Neural cell (in vitro differentiated cells): Measurements from ENCODE around the gene P3R3URF. TPM values are rescaled to one million over a fixed set of nuclear protein-coding genes. Genes with fewer than 3 reads are reported as not detected.

Experiments used
- H2AFZ ChIP-seq: fragments of 200-600, 300-800 bp; sonication (generic), shearing (Covaris generic); 2 replicates; pipeline ENCODE4 v1.6.0; 2014; ENCODE audit warnings: low read depth, mild to moderate bottlenecking, antibody characterized with exemption, low read length, moderate library complexity
- H3F3A ChIP-seq: fragments of 200-600 bp; shearing (Covaris generic); 2 replicates; pipeline ENCODE4 v1.6.1; 2016; ENCODE audit warnings: mild to moderate bottlenecking, moderate library complexity, mixed read lengths, antibody characterized with exemption, low read length; ENCODE audit not compliant: insufficient read depth, poor library complexity, severe bottlenecking
- H3K27ac ChIP-seq: fragments of 200-600, 300-800 bp; sonication (generic), shearing (Covaris generic); 2 replicates; pipeline ENCODE4 v1.5.1; 2014; ENCODE audit warnings: mild to moderate bottlenecking, low read length, moderate library complexity
- H3K27me3 ChIP-seq: fragments of 300-800, 200-600 bp; sonication (generic), shearing (Covaris generic); 2 replicates; pipeline ENCODE4 v1.6.0; 2014; ENCODE audit warnings: mild to moderate bottlenecking, low read depth, low read length, moderate library complexity; ENCODE audit not compliant: insufficient read depth
- H3K36me3 ChIP-seq: fragments of 300-800, 200-600 bp; sonication (generic), shearing (Covaris generic); 2 replicates; pipeline ENCODE4 v1.5.1; 2014; ENCODE audit warnings: mild to moderate bottlenecking, antibody characterized with exemption, low read length, moderate library complexity; ENCODE audit not compliant: insufficient read depth
- H3K4me2 ChIP-seq: fragments of 300-800, 200-600 bp; sonication (generic), shearing (Covaris generic); 2 replicates; pipeline ENCODE4 v1.6.0; 2014; ENCODE audit warnings: mild to moderate bottlenecking, low read length
- H3K4me3 ChIP-seq: fragments of 300-800, 200-600 bp; sonication (generic), shearing (Covaris generic); 2 replicates; pipeline ENCODE4 v1.5.1; 2014; ENCODE audit warnings: mild to moderate bottlenecking, low read length, moderate library complexity
- H3K79me2 ChIP-seq: fragments of 200-600 bp; shearing (Covaris generic); replicated peaks from 2 replicates; pipeline ENCODE4 v1.6.0; 2014; ENCODE audit warnings: mild to moderate bottlenecking, low read length, moderate library complexity; ENCODE audit not compliant: insufficient read depth
- H3K9ac ChIP-seq: fragments of 300-800, 200-600 bp; sonication (generic), shearing (Covaris generic); 2 replicates; pipeline ENCODE4 v1.6.1; 2016; ENCODE audit warnings: mild to moderate bottlenecking, low read length, mixed read lengths
- H3K9me2 ChIP-seq: fragments of 200-600 bp; shearing (Covaris generic); 2 replicates; pipeline ENCODE4 v1.6.1; 2016; ENCODE audit warnings: mild to moderate bottlenecking, low read length, mixed read lengths; ENCODE audit not compliant: insufficient read depth
- H3K9me3 ChIP-seq: fragments of 200-600, 300-800 bp; sonication (generic), shearing (Covaris generic); 2 replicates; pipeline ENCODE4 v1.6.1; 2016; ENCODE audit warnings: mild to moderate bottlenecking, mixed run types, low read length, moderate library complexity, mixed read lengths
- H4K20me1 ChIP-seq: fragments of 200-600 bp; shearing (Covaris generic); 2 replicates; pipeline ENCODE4 v1.6.1; 2016; ENCODE audit warnings: mild to moderate bottlenecking, mixed run types; ENCODE audit not compliant: insufficient read depth
- EP300 ChIP-seq: fragments of 450-650 bp; conservative IDR thresholded peaks from 2 replicates; pipeline ENCODE4 v1.6.1; 2014; ENCODE audit warnings: antibody characterized with exemption, mild to moderate bottlenecking, moderate library complexity; ENCODE audit not compliant: poor library complexity, severe bottlenecking
- EZH2 ChIP-seq: fragments of 200-600, 300-800 bp; shearing (Covaris generic), sonication (generic); IDR thresholded peaks from 2 replicates; pipeline ENCODE4 v1.6.1; 2014; ENCODE audit warnings: antibody characterized with exemption, low read length, borderline replicate concordance, mild to moderate bottlenecking; ENCODE audit not compliant: insufficient read depth, poor library complexity, severe bottlenecking
- MXI1 ChIP-seq: fragments of 450-650 bp; conservative IDR thresholded peaks from 2 replicates; pipeline ENCODE4 v1.6.1; 2014; ENCODE audit warnings: antibody characterized with exemption, mild to moderate bottlenecking; ENCODE audit not compliant: poor library complexity, severe bottlenecking
- POLR2AphosphoS5 ChIP-seq: IDR thresholded peaks from 2 replicates; pipeline ENCODE4 v1.6.1; 2012
- RAD21 ChIP-seq: fragments of 450-650 bp; conservative IDR thresholded peaks from 2 replicates; pipeline ENCODE4 v1.6.1; 2014; ENCODE audit warnings: antibody characterized with exemption, mild to moderate bottlenecking, moderate library complexity
- SMC3 ChIP-seq: fragments of 450-650 bp; conservative IDR thresholded peaks from 2 replicates; pipeline ENCODE4 v1.6.1; 2014; ENCODE audit warnings: antibody characterized with exemption, mild to moderate bottlenecking, moderate library complexity; ENCODE audit not compliant: poor library complexity
- TAF1 ChIP-seq: IDR thresholded peaks from 2 replicates; pipeline ENCODE4 v1.6.1; 2012; ENCODE audit warnings: low read depth
- polyA plus RNA-seq: library from polyadenylated mRNA; depleted of rRNA; stranded (reverse); fragments of >200 nt; gene quantifications from 2 replicates; pipeline ENCODE4 v1.2.3, GENCODE V29; 2014
- TF ChIP-seq, protein P1 (sequence below): IDR thresholded peaks from 2 replicates; pipeline ENCODE4 v1.6.1; 2012; ENCODE audit warnings: borderline replicate concordance
- TF ChIP-seq, protein P2 (sequence below): fragments of 450-650 bp; IDR thresholded peaks from 2 replicates; pipeline ENCODE4 v1.5.1; 2014; ENCODE audit warnings: antibody characterized with exemption, mild to moderate bottlenecking, moderate library complexity; ENCODE audit not compliant: poor library complexity, severe bottlenecking

Gene P3R3URF
- polyA plus RNA-seq, 1 donor from 2014 or later, result not detected

DNA sequence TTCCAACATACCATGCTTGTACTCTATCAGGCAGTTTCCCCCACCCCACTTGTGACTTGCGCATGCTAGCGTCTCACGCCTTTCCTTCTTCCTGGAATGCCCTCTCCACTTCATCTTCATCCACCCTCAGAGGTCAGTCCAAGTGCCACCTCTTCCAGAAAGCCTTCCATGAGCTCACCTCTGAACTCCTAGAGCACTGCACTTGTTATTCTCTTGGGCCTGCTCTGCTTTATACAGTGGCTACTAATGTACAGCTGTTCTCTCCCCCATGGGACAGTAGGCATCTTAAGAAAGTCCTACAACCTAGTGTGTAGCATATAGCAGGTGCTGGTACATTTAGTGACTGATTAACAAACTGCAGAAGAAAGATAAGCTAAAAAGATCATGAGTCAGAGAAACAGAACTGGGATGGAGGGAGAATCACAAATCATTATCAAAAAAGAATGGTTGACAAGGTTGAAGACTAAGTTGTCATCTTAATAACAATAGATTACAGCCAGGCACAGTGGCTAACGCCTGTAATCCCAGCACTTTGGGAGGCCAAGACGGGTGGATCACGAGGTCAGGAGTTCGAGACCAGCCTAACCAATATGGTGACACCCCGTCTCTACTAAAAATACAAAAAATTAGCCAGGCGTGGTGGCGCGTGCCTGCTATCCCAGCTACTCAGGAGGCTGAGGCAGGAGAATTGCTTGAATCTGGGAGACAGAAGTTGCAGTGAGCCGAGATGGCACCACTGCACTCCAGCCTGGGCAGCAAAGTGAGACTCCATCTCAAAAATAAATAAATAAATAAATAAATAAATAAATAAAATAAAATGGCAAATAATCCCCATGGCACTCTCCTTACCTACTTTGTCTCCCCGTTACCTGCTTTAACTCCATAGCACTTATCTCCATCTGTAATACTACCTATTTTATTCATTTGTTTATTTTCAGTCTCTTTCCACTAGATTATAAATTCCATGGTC is 17.7 kb downstream of the P3R3URF start:
- H3K9me2 ChIP-seq, result no peaks in the 10 kb centered on the region
- no peak overlapping the region for H2AFZ ChIP-seq
- no peak for TF ChIP-seq SMC3
- TF ChIP-seq TAF1, result no peak
- TF ChIP-seq EZH2, result no peak
- no peak overlapping the region for H3K4me2 ChIP-seq
- H3K79me2 ChIP-seq, result no peaks in the 10 kb centered on the region
- no peaks in the 10 kb centered on the region for H3K27me3 ChIP-seq
- no peaks in the 10 kb centered on the region for H3K36me3 ChIP-seq
- no peak overlapping the region for H3K9ac ChIP-seq
- H3K27ac ChIP-seq, result no peak overlapping the region
- H3K4me3 ChIP-seq, result no peak overlapping the region
- H3K9me3 ChIP-seq, result no peaks in the 10 kb centered on the region
- H3F3A ChIP-seq, result no peaks in the 10 kb centered on the region
- H4K20me1 ChIP-seq, result no peaks in the 10 kb centered on the region

DNA sequence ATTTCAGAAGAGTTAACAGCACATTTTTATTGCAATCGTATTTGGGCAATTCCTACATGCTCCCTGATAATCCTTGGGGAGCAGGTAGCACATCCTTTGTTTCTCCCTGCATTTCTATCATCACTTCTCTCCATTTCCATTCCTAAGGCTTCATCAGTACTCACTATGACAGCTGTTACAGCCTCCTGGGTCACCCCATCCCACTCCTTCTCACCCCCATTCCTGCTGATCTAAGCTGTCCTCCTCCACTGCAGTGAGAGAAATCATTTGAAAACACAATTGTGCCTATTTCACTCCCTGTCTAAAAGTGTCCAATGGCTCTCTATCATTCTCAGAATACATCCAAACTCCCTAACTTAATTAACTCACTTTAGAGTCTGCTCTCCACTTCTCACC is 18.4 kb downstream of the P3R3URF start:
- no peaks in the 10 kb centered on the region for H3K36me3 ChIP-seq
- no peaks in the 10 kb centered on the region for H3K79me2 ChIP-seq
- H4K20me1 ChIP-seq, result no peaks in the 10 kb centered on the region
- TF ChIP-seq EZH2, result no peak
- TF ChIP-seq, protein P1, sequence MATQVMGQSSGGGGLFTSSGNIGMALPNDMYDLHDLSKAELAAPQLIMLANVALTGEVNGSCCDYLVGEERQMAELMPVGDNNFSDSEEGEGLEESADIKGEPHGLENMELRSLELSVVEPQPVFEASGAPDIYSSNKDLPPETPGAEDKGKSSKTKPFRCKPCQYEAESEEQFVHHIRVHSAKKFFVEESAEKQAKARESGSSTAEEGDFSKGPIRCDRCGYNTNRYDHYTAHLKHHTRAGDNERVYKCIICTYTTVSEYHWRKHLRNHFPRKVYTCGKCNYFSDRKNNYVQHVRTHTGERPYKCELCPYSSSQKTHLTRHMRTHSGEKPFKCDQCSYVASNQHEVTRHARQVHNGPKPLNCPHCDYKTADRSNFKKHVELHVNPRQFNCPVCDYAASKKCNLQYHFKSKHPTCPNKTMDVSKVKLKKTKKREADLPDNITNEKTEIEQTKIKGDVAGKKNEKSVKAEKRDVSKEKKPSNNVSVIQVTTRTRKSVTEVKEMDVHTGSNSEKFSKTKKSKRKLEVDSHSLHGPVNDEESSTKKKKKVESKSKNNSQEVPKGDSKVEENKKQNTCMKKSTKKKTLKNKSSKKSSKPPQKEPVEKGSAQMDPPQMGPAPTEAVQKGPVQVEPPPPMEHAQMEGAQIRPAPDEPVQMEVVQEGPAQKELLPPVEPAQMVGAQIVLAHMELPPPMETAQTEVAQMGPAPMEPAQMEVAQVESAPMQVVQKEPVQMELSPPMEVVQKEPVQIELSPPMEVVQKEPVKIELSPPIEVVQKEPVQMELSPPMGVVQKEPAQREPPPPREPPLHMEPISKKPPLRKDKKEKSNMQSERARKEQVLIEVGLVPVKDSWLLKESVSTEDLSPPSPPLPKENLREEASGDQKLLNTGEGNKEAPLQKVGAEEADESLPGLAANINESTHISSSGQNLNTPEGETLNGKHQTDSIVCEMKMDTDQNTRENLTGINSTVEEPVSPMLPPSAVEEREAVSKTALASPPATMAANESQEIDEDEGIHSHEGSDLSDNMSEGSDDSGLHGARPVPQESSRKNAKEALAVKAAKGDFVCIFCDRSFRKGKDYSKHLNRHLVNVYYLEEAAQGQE, result no peak
- no peak for TF ChIP-seq EP300
- TF ChIP-seq, protein P2, sequence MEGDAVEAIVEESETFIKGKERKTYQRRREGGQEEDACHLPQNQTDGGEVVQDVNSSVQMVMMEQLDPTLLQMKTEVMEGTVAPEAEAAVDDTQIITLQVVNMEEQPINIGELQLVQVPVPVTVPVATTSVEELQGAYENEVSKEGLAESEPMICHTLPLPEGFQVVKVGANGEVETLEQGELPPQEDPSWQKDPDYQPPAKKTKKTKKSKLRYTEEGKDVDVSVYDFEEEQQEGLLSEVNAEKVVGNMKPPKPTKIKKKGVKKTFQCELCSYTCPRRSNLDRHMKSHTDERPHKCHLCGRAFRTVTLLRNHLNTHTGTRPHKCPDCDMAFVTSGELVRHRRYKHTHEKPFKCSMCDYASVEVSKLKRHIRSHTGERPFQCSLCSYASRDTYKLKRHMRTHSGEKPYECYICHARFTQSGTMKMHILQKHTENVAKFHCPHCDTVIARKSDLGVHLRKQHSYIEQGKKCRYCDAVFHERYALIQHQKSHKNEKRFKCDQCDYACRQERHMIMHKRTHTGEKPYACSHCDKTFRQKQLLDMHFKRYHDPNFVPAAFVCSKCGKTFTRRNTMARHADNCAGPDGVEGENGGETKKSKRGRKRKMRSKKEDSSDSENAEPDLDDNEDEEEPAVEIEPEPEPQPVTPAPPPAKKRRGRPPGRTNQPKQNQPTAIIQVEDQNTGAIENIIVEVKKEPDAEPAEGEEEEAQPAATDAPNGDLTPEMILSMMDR, result no peak
- TF ChIP-seq POLR2AphosphoS5, result no peak
- no peak for TF ChIP-seq MXI1
- no peak for TF ChIP-seq TAF1
- TF ChIP-seq RAD21, result no peak
- no peak for TF ChIP-seq SMC3
- H3K9me3 ChIP-seq, result no peaks in the 10 kb centered on the region
- H3K4me3 ChIP-seq, result no peak overlapping the region
- no peaks in the 10 kb centered on the region for H3K27me3 ChIP-seq
- no peak overlapping the region for H3K9ac ChIP-seq
- H3K4me2 ChIP-seq, result no peak overlapping the region
- no peak overlapping the region for H3K27ac ChIP-seq
- no peaks in the 10 kb centered on the region for H3K9me2 ChIP-seq
- H2AFZ ChIP-seq, result no peak overlapping the region
- no peaks in the 10 kb centered on the region for H3F3A ChIP-seq
